Pulmonary artery endothelial cell (primary cell): ENCODE measurements around the gene ATL1. TPM values are rescaled to one million over a fixed set of nuclear protein-coding genes. Genes with fewer than 3 reads are reported as not detected.
"Not testable (repeated sequence)": the region's sequence is repeated elsewhere in the genome, so short reads cannot be mapped to it uniquely, and the experiment has no call there.

Source experiments
- DNase-seq: peaks from one replicate; pipeline ENCODE4 v3.0.0-alpha.2; 2011; ENCODE audit warnings: low read depth, low spot score
- total RNA-seq: library from RNA; depleted of rRNA; stranded (reverse); fragments of >200 nt; gene quantifications from 2 replicates; pipeline ENCODE4 v1.2.3, GENCODE V29; 2014

Gene ATL1
- total RNA-seq, 1 donor from 2014 or later: 1.1 TPM

DNA sequence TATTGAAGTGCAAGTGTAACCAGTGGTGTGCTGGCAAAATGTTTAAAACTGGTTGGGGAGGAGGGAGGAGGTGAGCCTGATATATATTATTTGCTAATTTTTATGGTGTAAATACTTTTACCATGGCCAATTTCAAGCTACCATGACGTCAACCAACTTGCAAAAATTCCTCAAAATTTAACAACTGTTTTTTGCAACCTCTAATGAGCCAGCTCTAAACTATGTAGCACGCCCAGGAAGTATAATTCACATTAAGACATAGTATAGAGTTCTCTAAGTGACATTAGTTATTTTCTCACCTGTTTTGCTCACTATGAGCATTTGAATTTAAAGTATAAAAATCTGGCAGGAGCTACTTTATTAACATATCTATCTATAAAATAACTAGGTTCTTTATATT lies 41.4 kb downstream of the ATL1 start:
- DNase-seq: no peak

- no peak for DNase-seq
Observed at GRCh38 chr14:50602035-50602434, 42.1 kb downstream of the ATL1 start.

DNA sequence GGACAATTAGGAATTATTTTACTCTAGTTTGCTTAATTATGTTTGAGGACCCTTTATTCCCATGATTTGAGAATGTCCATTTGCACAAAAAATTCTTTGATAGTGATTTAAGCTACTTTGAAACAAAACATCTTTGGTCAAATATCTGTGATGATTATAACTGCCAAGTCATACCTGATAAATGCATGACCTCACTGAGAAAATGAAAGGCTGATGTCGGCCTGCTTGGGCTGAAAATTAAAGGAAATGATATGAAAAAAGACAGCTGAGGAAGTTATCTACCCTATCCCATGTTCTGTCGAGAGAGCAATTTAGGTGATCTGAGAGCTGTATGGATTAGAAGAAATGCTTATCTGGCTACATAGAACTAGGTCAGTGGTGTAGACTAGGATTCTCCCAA lies 43.6 kb downstream of the ATL1 start:
- no peak for DNase-seq

DNA sequence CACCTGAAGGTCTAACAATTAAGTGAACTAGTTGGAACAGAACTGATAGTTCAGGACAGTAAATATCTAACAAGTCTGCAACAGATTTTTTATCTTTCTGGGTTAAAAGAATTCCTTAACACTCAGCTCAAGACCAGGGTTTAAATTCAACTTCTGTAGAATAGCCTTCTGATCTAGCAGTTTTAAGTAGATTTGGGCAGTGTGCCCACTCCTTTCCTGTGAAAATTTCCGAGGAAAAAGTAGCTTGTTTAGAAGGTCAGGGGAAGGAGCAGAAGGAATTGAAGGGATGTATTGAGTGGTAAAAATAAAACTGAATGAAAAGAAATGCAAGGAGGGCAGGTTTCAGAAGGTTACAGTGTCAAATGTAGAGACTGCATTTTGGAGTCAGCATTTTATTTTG lies 45.8 kb downstream of the ATL1 start:
- DNase-seq: peak; percentile 49

GRCh38 chr14:50606468-50606867 lies 46.5 kb downstream of the ATL1 start:
- DNase-seq: no peak

DNA sequence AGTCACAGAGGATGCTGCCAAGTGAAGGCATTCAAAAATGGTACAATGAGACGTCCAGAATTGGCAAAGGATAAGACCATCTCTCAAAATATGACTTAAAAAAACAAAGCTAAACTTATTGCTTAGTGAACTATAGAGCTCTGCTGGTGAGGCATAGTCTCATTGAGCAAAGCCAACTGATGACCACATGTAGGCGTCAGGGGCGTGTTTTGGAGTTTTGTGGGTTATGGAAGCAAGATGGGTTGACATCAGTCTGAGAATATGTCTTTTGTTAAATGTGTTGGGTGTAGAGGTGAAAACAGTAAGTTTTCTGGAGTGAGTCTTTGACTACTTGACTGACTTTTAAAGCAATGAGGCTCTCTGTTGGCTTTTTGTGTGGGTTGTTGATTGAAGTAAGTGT lies 47.2 kb downstream of the ATL1 start:
- no peak for DNase-seq

DNA sequence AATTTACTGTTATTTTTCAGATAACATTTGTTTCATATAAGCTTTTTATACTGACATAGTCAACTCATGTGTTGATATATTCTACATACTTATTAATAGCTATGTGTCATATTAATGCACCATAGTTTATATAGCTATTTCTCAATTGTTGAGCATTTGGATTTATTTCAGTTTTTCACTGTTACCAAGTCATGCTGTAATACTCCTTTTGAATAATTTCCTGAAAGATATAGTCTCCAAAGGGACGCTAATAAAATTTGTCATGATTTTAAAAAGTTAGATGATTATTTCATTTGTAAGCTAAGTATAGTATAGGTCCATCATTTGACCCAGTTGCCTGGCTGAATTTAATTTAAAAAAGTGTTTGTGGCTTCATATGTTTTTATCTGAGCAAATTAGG lies 47.8 kb downstream of the ATL1 start:
- DNase-seq: no peak

- no peak for DNase-seq
Observed at GRCh38 chr14:50608302-50608851, 48.4 kb downstream of the ATL1 start.

DNA sequence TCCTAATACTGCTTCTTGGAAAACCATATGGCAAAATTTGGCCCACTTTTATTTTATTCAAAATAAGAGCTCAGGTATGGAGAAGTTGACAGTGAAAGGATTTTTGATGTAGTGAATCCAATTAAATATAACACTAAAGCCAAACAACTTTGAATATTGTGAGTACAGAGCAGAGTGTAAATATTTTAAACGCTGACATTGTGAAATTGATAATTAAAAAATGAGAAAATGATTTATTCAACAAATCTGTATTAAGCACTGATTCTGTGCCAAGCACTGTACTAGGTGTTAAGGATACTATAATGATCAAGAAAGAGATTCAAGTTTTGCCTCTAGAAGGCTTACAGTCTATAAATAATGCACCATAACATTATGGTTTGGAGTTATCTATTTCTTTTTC lies 50.5 kb downstream of the ATL1 start:
- no peak for DNase-seq

- DNase-seq: no peak
Observed at GRCh38 chr14:50612806-50613205, 52.9 kb downstream of the ATL1 start.

GRCh38 chr14:50615056-50615455 lies 55.1 kb downstream of the ATL1 start:
- no peak for DNase-seq

DNA sequence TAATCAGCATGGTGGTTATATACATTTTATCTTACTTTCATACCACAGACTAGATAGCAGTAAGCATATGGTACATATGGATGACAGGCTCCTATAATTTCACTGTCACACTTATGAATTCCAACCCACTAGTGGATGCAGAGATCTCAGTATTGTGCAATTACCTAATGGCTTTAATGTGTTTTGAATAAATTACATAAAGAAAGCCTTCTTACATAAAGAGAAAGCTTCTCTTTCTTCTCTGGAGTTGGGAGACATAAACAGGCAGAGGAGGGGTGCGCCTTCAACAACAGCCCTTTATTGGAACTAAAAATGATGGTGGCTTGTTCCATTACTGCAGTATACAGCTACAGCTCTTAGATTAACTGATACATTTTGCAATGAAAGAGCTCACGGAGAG lies 55.6 kb downstream of the ATL1 start:
- DNase-seq: no peak

DNA sequence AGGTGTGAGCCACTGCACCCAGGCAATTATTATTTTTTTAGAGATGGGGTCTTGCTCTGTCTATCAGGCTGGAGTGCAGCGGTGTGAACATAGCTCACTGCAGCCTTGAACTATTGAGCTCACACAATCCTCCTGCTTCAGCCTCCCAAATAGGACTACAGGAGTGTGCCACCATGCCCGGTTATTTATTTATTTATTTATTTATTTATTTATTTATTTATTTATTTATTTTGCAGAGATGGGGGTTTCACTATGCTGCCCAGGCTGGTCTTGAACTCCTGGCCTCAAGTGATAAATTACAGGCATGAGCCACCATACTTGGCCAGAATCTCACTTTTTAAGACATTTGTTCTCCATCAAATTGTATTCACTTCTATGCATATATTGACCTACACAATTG lies 56.3 kb downstream of the ATL1 start:
- DNase-seq: no peak

DNA sequence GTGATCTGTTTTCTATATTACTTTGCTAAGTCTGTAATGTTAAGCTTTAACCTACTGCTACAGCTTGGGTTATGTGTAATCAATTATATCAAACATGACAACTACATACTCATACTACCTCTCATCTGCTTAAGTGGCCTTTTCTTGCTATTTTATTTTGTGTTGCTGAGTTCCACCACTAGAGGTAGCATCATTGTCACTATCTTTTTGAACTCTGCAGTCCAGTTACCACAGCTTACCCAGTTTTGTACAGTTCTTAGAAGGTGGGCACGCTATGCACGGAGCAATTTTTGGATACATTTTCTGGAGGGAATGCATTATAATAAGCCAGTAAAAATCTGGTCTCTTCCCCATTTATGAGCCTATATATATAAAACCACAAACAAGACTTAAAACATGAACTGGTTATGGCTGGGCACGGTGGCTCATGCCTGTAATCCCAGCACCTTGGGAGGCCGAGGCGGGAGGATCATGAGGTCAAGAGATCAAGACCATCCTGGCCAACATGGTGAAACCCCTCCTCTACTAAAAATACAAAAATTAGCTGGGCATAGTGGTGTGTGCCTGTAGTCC lies 59.7 kb downstream of the ATL1 start:
- DNase-seq: peak; percentile 13

GRCh38 chr14:50620341-50620740 lies 60.4 kb downstream of the ATL1 start:
- DNase-seq: no peak

DNA sequence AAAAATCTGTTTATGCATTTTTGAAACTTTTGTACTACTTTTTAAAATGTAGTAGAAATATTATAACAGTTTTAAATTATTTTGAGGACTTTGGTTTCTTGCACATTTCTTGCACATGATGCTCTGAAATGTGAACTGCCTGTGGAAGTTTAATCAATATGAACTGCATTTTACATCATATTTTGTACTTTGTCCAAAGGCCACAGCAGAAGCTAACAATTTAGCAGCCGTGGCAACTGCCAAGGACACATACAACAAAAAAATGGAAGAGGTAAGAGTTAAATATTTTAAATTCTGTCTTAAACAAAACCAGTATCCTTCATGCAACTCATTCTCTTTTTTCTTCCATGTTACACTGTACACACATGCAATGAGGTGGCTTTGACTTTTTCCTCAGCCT lies 63.0 kb downstream of the ATL1 start:
- DNase-seq: no peak

GRCh38 chr14:50624447-50624846 lies 64.5 kb downstream of the ATL1 start:
- no peak for DNase-seq

DNA sequence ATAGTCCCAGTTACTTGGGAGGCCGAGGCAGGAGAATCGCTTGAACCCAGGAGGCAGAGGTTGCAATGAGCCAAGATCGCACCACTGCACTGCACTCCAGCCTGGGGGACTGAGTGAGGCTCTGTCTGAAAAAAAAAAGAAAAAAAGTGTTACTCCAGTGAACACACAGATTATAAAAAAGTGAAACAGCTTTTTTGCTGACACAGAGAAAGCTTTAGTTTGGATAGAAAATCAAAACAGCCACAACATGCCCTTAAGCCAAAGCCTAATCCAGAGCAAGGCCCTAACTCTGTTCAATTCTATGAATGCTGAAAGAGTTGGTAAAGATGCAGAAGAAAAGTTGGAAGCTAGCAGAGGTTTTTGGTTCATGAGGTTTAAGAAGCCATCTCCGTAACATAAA lies 65.0 kb downstream of the ATL1 start:
- DNase-seq: not testable (repeated sequence)

GRCh38 chr14:50631408-50631821 lies 71.5 kb downstream of the ATL1 start:
- no peak for DNase-seq

DNA sequence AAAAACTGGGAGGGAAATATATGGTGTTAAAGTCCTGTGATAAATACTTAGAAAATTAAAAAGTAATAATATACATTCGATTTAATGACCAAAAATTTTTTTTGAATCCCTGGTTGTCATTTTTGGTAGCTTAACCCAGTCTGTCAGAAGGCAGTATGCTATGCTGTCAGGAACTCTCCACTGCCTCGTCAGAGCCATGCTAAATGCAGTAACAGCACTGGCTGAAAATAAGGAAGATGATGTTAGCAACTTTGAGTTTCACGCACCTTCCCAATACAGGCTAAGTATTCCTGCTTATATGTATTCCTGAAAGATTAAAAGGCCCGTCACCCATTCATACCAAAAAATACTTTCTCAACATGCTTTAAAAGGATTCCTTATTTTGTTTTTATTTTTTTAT lies 74.0 kb downstream of the ATL1 start:
- DNase-seq: no peak

DNA sequence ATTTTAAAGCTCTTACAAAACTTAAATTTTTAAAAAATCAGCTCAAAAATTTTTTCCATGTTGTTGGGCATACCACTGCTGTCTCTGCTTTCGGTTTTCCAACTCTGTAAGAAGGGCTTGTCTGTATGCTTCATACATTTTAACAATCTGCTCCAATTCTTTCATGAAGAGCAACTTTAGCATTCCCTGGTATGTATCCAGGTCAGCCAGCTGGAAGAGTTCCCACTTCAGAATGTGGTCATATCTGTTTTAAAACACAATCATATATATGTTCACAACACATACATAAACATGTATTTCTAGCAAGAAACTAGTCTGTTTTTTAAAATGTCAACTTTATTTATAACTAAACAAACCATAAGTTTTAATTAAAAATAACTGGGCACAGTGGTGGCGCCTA lies 75.2 kb downstream of the ATL1 start:
- DNase-seq: no peak

DNA sequence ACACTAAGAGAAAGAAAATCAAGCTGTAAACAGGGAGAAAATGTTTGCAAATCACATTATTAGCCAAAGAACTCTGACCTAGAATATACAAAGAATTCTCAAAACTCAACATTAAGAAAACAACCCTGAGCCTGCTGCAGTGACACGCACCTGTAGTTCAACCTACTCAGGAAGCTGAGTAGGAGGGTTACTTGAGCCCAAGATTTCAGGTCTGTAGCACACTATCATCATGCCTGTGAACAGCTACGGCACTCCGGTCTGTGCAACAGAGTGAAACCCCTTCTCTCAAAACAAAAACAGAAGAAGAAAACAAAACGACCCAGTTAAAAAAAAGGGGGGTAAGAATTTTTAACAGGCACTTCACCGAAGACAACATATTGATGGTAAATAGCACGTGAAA lies 87.3 kb downstream of the ATL1 start:
- no peak for DNase-seq

DNA sequence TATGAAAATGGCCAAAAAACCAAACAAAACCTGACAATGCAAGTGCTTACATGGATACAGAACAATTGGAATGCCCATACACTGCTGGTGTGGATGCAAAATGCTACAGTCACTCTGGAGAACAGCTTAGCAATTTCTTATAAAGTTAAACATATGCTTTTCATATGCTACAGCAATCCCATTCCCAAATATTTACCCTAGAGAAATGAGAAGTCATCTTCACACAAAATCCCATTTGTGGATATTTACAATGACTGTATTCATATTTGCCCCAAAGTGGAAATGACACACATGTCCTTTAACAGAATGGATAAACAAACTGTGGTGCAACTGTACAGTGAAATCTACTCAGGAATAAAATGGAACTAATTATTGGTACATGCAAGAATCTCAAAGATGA lies 87.8 kb downstream of the ATL1 start:
- no peak for DNase-seq

DNA sequence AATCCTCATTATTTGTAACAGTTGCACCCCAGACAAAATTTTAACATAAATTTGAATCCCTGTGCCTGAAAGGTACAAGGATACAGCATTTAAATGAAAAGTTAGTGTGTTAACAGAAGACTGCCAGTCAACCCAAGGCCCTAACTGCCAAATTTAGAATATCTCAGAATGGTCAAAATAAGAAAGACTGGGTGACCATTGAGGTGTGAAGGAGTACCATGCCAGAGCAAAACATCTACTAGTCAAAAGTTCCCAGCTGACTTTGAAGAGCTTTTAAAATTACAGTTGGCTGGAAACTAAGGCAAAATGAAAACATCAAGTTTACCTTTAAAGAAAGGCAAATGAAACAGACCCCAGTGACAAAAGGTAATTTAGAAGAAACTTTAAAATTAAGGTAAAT lies 89.7 kb downstream of the ATL1 start:
- DNase-seq: no peak
